Skeletal muscle tissue (tissue), 4 donors: ENCODE measurements around the gene PPP4C. TPM values are rescaled to one million over a fixed set of nuclear protein-coding genes. Genes with fewer than 3 reads are reported as not detected.

Experiments used
- H3K27ac ChIP-seq: one replicate; pipeline ENCODE4 v1.7.0; 2013; ENCODE audit warnings: mild to moderate bottlenecking, low read depth, low read length, inconsistent platforms
- H3K27me3 ChIP-seq, 3 donors: one replicate each; pipeline ENCODE4 v1.7.0; 2013; ENCODE audit warnings: low read length in 3 of 3; ENCODE audit not compliant: control insufficient read depth in 3 of 3, insufficient read depth in 3 of 3
- H3K36me3 ChIP-seq, 3 donors: one replicate each; pipeline ENCODE4 v1.7.0; 2013; ENCODE audit warnings: low read length in 3 of 3; ENCODE audit not compliant: control insufficient read depth in 3 of 3, insufficient read depth in 3 of 3
- H3K4me1 ChIP-seq, 3 donors: one replicate each; pipeline ENCODE4 v1.7.0; 2013; ENCODE audit warnings: low read length in 3 of 3, mild to moderate bottlenecking in 3 of 3; ENCODE audit not compliant: control insufficient read depth in 3 of 3, insufficient read depth in 3 of 3
- H3K4me3 ChIP-seq, 3 donors: one replicate each; pipeline ENCODE4 v1.7.0; 2013; ENCODE audit warnings: low read length in 3 of 3
- H3K9ac ChIP-seq, 3 donors: one replicate each; pipeline ENCODE4 v1.7.0; 2013; ENCODE audit warnings: low read length in 3 of 3, mild to moderate bottlenecking in 3 of 3, moderate library complexity in 2 of 3, low read depth in 1 of 3
- H3K9me3 ChIP-seq, 3 donors: one replicate each; pipeline ENCODE4 v1.7.0; 2013; ENCODE audit warnings: low read length in 3 of 3; ENCODE audit not compliant: control insufficient read depth in 3 of 3
- total RNA-seq: library from RNA; depleted of rRNA; stranded (reverse); fragments of >200 nt; gene quantifications from one replicate; pipeline ENCODE4 v1.2.3, GENCODE V29; 2014
- donor health status: Osteomylitis.

The PPP4C gene
- total RNA-seq, 1 donor from 2014 or later: 72.0 TPM

GRCh38 chr16:30094541-30095165, 18.9 kb downstream of the PPP4C start:
- H3K9ac ChIP-seq: peak overlapping the region; percentile 98 to 100 (median 99)
- peaks cover 34 to 48% (median 47%) of the 10 kb centered on the region in 3 donors for H3K4me1 ChIP-seq
- H3K27ac ChIP-seq: peak overlapping the region; percentile 96
- peaks cover 11 to 15% (median 14%) of the 10 kb centered on the region in 3 donors for H3K36me3 ChIP-seq
- peaks cover 0 to 4% (median 4%) of the 10 kb centered on the region in 3 donors for H3K9me3 ChIP-seq
- peak overlapping the region; percentile 92 to 99 (median 95) for H3K4me3 ChIP-seq
- no peaks in the 10 kb centered on the region for H3K27me3 ChIP-seq

DNA sequence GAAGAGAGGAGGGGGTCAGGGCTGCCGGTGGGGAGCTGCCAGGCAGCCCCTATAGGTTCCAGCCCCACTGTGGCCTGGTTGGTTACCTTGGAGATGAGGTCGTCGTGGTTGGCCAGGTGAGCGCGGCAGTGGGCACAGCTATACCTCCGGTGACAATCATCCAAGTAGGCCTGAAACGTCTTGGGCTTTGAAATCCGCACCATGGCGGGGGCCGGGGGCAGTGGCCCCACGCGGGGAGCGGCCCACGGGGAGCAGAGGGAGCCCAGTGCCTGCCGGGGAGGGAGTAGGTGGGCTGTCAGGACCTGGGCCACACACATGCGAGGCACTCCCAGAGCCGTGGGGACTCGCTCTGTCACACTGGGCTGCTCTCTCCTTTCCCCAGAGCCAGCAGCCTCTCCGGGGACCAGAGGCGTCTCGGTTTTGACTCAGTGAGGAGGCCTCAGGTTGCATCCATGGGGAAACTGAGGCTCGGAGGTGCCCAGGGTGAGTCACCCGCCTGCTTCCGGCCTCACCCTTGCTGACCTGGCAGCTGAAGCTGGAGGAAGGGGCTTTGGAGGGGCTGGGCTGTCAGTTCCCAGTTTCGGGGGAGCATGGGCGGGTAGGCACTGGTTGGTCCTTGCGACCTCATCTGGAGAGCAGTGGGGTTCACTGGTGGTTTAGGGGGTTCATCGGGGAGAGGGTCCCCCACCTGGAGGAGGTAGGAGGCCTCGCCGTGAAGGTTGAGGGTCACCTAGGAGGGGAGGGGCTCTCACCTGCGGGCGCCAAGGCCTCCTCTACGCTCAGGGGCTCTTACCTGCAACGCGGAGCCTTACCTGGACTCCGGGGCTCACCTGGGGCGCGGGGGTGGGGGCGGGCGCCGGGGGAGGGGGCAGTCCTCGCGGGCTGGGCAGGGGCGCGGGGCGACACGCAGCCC, 19.6 kb downstream of the PPP4C start:
- Histone ChIP-seq H3K4me1 (peaks cover 34 to 47% (median 43%) of the 10 kb centered on the region in 3 donors), H3K27ac (peak overlapping the region; percentile 96), H3K27me3 (no peaks in the 10 kb centered on the region), H3K9ac (peak overlapping the region; percentile 98 to 100 (median 99)), H3K9me3 (peaks cover 0 to 4% (median 4%) of the 10 kb centered on the region in 3 donors), H3K36me3 (peaks cover 11 to 15% (median 14%) of the 10 kb centered on the region in 3 donors), H3K4me3 (peak overlapping the region; percentile 92 to 99 (median 95))

DNA sequence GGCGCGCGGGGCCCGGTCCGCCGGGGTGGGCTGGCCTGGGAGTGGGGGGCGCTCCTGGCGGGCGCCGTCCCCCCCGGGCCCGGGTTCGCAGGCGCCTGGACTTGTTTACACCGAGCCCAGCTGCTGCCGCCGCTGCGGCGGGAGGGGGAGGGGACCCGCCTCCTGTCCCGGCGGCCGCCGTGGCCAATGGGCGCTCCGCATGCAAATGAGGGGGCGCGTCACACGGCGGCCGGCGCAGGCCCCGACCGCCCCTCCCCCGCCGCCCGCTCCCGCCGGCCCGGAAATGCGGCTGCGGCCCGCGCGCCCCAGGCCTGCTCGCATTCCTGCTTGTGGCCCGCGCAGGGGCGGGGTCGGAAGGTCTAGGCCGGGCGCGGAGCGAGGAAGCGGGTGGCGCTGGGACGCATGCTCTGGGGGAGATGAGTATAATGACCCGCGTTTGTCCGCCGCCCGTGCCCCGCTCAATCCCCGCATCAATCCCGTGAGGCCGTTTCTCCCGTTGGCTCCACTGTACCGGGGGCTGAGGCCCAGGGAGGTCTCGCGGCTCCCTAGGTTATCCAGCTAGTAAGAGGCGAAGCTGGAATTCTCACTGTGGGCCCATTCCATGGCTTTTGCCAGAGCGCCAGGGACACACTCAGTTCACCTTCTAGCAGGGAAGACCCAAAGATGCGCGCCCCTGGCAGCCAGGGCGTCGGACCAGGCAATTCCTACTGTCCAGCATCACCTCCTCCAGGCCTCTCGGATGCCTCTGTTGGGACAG, 20.5 kb downstream of the PPP4C start, which contains the start of gene YPEL3:
YPEL3 (minus strand) TSS at position 109 of the 757 bp plus-strand sequence. CDS start 731 bp downstream, outside the sequence.
- Histone ChIP-seq H3K9me3 (peaks cover 0 to 4% (median 4%) of the 10 kb centered on the region in 3 donors), H3K36me3 (peaks cover 11 to 15% (median 14%) of the 10 kb centered on the region in 3 donors), H3K27me3 (no peaks in the 10 kb centered on the region), H3K4me3 (peak within 1 kb of the TSS; percentile 92 to 99 (median 95)), H3K27ac (peak within 1 kb of the TSS; percentile 96), H3K4me1 (peaks cover 34 to 45% (median 38%) of the 10 kb centered on the region in 3 donors), H3K9ac (peak within 1 kb of the TSS; percentile 98 to 100 (median 99))

- Histone ChIP-seq H3K9me3 (peaks cover 0 to 4% (median 4%) of the 10 kb centered on the region in 3 donors), H3K9ac (peak overlapping the region; percentile 84 to 89 (median 87)), H3K4me3 (peak overlapping the region; percentile 69 to 84 (median 75))
These were observed 21.2 kb downstream of the PPP4C start for GRCh38 chr16:30096862-30097563.

DNA sequence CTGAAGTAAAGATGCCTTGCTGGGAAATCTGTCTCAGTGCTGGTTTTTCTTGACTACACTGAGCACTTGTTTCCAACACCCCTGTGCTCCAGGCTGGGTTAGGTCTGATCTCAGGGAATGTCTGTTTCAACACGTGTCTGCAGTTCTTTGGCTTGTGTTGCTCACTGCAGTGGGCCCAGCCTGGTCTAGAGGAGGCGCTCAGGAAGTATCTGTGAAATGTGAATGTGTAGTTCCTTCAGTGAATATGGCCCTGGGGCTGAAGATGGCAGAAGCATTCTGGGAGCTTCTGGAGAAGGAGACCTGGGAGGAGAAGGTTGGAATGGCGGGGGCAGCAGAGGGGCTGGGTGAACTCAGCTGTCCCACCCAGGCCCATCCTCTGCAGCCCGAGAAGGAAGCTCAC, 28.3 kb downstream of the PPP4C start:
- H3K4me1 ChIP-seq: no peaks in the 10 kb centered on the region
- H3K4me3 ChIP-seq: no peak overlapping the region
- no peak overlapping the region for H3K9ac ChIP-seq
- H3K36me3 ChIP-seq: peaks cover 8 to 17% (median 13%) of the 10 kb centered on the region in 3 donors
- no peaks in the 10 kb centered on the region for H3K27me3 ChIP-seq
- no peak overlapping the region for H3K27ac ChIP-seq
- no peaks in the 10 kb centered on the region for H3K9me3 ChIP-seq

More at GRCh38 chr16:30096862-30097563, 21.2 kb downstream of the PPP4C start:
- no peaks in the 10 kb centered on the region for H3K27me3 ChIP-seq
- H3K4me1 ChIP-seq: peaks cover 33 to 39% (median 34%) of the 10 kb centered on the region in 3 donors
- peak overlapping the region; percentile 90 for H3K27ac ChIP-seq
- H3K36me3 ChIP-seq: peaks cover 11 to 15% (median 14%) of the 10 kb centered on the region in 3 donors

GRCh38 chr16:30104492-30104891, 28.7 kb downstream of the PPP4C start:
- H3K4me3 ChIP-seq: no peak overlapping the region
- H3K4me1 ChIP-seq: no peaks in the 10 kb centered on the region
- peaks cover 8 to 17% (median 13%) of the 10 kb centered on the region in 3 donors for H3K36me3 ChIP-seq

GRCh38 chr16:30108059-30108850, 32.5 kb downstream of the PPP4C start:
- H3K4me1 ChIP-seq: peaks cover 0 to 3% (median under 1%) of the 10 kb centered on the region in 3 donors
- no peaks in the 10 kb centered on the region for H3K9me3 ChIP-seq
- H3K27ac ChIP-seq: no peak overlapping the region
- H3K9ac ChIP-seq: no peak overlapping the region
- H3K4me3 ChIP-seq: no peak overlapping the region
- H3K36me3 ChIP-seq: peaks cover 13 to 34% (median 18%) of the 10 kb centered on the region in 3 donors
- no peaks in the 10 kb centered on the region for H3K27me3 ChIP-seq

More at GRCh38 chr16:30104492-30104891, 28.7 kb downstream of the PPP4C start:
- no peak overlapping the region for H3K27ac ChIP-seq
- H3K27me3 ChIP-seq: no peaks in the 10 kb centered on the region
- H3K9me3 ChIP-seq: no peaks in the 10 kb centered on the region
- H3K9ac ChIP-seq: no peak overlapping the region

DNA sequence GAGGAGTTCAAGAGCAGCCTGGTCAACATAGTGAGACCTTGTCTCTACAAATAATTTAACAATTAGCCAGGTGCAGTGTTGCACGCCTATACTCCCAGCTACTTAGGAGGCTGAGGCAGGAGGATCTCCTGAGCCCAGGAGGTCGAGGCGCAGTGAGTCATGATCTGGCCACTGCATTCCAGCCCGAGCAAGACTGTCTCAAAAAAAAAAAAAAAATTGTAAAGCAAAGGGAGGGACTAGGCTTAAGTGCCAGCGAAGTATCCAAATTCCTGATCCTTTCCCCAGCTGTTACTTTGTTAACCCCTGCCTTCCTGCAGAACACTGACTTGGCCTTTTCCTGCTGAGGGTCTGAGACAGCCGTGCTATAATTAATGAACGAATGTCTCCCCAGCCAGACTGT, 34.9 kb downstream of the PPP4C start:
- Histone ChIP-seq H3K27me3 (no peaks in the 10 kb centered on the region), H3K9ac (no peak overlapping the region), H3K36me3 (peaks cover 8 to 32% (median 26%) of the 10 kb centered on the region in 3 donors), H3K4me3 (no peak overlapping the region), H3K27ac (no peak overlapping the region), H3K4me1 (peaks cover 2 to 9% (median 2%) of the 10 kb centered on the region in 3 donors), H3K9me3 (no peaks in the 10 kb centered on the region)
